HG03280 (cell line): ENCODE data around the gene ETV3L.
"Not testable (repeated sequence)": the region's sequence is repeated elsewhere in the genome, so short reads cannot be mapped to it uniquely, and the experiment has no call there.

Experiments
- ATAC-seq: cut with Tn5 transposase; IDR thresholded peaks from one replicate; pipeline ENCODE4 v1.9.1; 2021; ENCODE audit warnings: mild to moderate bottlenecking, moderate library complexity; ENCODE audit not compliant: unreplicated experiment

ETV3L gene

DNA sequence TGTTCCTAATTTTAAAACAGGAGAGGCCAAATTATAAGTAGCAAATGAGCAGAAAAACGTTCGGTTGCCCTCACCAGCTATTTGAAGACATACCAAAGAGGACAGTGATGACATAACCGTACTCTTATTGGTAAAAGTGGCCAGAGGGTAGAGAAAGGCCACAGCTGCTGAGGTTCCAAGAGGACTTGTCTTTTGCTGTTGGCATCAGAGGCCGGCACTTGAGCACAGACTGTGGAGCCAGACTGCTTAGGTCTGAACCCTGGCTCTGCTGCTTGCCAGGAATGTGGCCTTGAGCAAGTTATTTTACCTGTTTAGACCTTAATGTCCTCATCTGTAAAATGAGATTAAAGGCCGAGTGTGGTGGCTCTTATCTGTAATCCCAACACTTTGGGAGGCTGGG, 14.9 kb downstream of the ETV3L start:
- ATAC-seq: no peak

DNA sequence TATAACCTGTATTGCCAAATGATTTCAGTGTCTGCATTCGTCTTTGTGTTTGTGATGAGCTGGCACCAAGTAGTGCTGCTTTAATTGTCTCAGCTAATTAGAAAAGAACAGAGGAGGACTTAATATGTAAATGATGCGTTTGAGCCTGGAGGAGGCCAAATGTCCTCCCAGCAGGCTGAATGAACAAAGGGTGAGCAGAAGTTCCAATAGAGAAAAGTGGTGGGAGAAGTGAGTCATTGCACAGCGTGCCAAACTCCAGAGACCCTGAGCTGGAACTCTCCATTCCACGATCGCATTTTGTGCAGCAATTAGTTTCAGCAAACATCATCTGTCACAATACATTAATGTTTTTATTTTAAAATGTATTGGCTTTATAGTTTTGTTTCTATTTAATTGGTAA, 17.9 kb downstream of the ETV3L start:
- ATAC-seq: no peak

DNA sequence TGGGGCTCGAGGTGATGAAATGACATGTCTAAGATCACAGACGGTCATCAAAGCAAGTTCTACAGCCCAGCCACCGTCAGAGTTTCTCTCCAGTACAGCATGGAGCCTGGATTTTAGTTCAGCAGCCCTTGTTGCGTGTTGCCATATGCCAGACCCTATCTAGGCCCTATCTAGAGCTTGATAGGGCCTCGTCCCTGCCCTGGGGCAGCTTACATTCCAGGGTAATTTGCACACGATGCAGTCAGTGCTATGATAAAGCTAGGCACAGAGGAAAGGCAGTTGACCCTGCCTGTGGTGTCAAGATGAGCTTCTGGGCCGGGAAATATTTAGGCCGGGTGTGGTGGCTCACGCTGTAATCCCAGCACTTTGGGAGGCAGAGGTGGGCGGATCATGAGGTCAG, 18.9 kb downstream of the ETV3L start:
- no peak for ATAC-seq

DNA sequence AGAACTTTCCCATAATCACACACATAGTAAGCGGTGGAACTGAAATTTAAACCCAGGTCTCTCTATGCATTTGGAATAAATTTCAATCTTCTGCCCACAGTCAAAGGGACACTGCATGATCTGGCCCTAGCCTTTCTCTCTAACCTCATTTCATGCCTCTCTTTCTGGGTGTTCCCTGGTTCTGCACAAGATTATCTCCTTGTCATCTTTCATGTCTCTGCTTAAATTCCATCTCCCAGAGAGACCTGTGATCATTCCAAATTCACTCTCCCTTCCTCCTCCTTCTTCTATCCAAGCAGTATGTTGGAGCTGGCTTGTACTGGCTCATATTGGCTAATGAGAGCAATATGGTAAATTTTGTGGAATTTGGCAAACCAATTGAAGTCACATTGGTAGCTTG, 22.2 kb downstream of the ETV3L start:
- ATAC-seq: no peak

DNA sequence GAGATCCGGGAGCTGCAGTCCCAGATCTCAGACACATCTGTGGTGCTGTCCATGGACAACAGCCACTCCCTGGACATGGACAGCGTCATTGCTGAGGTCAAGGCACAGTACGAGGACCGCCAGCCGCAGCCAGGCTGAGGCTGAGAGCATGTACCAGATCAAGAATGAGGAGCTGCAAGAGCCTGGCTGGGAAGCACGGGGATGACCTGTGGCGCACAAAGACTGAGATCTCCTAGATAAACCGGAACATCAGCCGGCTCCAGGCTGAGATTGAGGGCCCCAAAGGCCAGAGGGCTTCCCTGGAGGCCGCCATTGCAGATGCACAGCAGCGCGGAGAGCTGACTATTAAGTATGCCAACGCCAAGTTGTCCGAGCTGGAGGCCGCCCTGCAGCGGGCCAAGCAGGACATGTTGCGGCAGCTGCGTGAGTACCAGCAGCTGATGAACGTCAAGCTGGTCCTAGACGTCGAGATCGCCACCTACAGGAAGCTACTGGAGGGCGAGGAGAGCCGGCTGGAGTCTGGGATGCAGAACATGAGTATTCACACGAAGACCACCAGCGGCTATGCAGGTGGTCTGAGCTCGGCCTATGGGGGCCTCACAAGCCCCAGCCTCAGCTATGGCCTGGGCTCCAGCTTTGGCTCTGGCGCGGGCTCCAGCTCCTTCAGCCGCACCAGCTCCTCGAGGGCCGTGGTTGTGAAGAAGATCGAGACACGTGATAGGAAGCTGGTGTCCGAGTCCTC, 25.5 kb downstream of the ETV3L start:
- no peak for ATAC-seq

DNA sequence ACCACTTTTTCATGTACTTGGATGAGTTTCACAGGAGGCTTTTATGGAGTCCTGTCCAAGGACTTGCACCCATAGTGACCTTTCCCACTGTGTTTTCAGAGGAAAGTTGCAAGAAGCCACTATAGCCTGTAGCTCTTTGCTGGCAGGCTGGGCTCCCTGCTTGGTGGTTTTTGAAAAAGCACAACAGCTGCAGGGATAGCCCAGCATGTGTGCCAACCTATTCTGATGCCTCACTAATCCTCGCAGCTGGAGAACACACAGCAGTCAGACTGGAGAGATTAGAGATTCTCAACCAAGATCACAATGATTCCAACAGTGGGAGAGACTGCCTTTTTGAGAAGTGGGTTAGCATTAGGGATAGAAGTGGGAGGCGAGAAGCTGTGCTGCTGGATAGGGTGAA, 30.0 kb downstream of the ETV3L start:
- ATAC-seq: no peak

DNA sequence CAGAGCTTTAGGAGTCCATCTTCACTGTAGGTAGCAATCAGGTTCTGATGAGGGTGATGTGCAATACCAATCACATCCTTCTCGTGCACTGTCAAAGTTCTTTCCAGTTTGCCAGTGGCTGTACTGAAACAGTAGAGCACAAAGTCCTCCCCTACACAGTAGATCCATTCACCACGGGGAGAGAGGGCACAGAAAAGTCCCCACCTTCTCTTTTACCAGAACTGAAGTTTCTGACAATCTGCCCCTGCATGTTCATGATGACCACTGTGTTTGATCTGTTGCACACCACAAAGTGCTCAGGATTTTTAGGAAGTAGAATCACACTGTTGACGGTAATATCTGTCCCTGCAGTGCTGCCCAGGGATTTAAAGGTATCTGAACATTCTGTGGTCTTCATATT, 40.4 kb downstream of the ETV3L start:
- ATAC-seq: not testable (repeated sequence)

DNA sequence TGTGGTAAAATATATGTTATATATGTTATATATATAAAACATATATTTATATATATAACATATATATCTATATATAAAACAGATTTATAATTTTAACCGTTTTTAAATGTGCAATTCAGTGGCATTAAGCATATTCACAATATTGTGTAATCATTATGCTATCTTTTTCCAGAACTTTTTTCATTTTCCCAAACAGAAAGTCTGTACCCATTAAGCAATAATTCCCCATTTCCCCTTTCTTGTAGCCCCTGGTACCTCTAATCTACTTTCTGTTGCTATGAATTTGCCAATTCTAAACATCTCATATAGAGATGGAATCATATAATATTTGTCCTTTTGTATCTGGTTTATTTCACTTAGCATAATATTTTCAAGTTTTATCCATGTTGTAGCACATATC, 43.3 kb downstream of the ETV3L start:
- ATAC-seq: no peak

DNA sequence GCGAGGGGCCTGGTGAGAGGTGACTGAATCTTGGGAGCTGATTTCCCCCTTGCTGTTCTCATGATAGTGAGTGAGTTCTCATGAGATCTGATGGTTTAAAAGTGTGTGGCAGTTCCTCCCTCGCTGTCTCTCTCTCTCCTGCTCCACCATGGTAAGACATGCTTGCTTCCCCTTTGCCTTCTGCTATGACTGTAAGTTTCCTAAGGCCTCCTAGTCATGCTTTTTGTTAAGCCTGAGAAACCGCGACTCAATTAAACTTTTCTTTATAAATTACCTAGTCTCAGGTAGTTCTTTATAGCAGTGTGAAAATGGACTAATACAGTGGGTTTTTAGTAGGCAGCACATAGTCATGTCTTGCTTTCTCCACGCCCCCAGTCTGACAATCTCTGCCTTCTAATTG, 43.9 kb downstream of the ETV3L start:
- not testable (repeated sequence) for ATAC-seq

DNA sequence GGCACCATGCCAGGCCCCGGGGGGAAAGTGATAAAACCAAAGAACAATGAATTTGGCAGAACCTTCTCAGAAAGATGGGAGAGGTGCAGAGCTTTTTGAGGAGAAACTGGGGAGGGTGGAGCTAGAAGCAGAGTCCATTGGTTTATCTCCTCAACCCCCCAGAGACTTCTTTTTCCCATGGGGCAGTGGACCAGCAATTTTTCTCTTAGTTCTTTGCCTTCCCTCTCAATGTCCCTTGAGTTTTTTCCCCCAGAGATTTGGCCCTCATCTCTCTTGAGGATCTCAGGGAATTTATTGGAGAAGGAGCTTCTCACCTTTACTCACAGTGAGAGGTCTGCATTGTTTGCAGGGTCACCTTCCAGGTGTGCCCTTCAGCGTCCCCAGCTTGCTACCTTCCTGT, 48.8 kb downstream of the ETV3L start:
- no peak for ATAC-seq

DNA sequence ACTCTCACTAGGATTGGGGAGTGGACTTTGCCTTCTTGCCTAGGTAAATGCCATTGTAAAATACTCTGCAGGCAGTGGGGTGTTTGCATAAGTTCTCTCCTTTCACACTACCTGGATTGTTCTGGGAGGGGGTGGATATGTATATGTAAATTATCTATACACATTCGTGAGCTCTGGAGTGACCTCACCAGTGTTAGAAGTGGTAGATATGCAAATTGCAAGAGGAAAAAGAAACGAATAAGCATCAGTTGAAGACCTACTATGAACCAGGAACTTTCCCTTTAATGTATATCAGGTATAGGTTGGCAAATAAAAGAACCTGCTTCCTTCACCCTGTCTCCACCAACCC, 52.6 kb downstream of the ETV3L start:
- no peak for ATAC-seq

DNA sequence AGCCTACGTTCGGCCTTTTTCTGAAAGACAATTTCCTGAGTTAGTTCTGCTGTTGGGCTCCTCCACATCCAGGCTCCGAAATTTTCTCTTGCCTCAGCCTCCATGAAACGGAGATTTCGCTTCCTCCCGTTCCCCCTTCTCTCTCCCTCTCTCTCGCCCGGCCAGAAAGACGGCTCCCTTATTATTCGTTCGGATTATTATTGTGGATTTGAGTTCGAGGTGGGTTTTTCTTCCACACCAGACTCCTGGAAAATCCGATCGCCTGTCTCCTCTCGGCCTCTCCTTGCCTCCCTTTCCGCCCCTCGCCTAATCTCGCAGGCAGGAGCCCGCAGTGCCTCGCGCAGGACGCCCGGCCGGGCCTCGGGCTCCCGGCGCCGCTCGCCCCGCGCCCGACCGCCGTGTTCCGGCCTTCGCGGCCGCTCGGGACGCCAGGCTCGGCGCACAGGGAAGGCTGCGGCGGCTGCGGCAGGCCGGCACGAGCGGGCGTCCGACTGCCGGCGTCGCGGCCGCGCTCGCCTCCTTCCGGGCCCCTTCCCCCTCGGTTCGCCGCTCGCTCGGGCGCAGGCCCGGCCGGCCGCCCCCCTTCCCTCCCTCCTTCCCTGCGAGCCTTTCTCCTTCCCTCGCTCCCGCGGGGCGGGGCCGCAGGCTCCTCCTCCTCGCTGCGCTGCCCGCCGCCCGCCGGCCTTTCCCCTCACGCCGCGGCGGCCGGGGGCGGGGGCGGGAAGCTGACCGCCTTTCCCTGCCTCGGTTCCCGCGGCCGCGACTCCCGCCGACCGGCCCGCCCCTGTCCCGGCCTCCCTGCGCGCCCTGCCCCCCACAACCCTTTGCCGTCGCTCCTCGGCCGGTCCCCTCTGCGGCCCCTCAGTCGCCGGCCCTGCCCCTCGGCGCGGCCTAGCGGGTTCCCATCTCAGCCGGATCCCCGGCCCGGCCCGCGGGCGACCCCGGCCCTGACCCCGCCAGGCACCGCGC, 54.1 kb downstream of the ETV3L start, which contains the start of gene ARHGEF11:
Gene ARHGEF11, minus strand, starts transcription at position 493 of the 969 bp plus-strand sequence. CDS start 1,412 bp downstream, outside the sequence.
- peak; percentile 66 for ATAC-seq

DNA sequence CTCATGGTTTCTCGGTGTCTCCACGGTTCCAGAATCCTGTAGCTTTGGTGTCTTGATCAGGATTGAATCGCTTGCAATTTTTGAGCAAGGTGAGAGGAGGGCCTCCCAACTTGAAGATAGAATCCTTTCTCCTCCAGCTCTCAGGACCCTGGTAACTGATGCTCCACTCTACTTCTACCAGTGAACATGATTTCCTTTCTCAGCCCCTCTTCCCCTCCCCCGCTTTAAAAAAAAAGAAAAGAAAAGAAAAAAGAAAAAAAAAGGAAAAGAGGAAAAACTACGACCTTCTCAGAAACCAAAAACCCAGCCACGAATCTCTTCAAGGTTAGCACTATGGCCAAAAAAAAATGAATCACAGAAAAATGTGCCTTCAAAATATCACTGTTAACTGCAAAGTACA, 55.3 kb downstream of the ETV3L start:
- ATAC-seq: no peak

DNA sequence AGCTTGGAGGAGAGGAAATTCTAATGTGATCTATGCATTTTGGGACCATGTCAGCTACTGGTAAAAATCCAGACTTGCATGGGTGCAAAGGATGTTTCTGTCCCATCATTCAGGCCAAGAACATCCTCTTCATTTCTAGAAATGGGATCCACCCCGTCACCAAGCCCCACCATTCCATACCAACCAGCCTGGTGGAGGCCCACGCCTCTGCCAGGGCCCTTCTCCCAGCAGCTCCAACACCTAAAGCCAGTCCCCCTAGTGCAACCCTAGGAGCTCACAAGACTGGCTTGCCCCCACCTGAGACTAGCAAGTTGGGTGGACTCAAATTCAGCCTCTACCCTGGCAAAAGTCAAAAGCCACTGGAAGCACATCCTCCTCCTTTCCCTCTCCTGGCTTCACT, 55.9 kb downstream of the ETV3L start:
- ATAC-seq: no peak

DNA sequence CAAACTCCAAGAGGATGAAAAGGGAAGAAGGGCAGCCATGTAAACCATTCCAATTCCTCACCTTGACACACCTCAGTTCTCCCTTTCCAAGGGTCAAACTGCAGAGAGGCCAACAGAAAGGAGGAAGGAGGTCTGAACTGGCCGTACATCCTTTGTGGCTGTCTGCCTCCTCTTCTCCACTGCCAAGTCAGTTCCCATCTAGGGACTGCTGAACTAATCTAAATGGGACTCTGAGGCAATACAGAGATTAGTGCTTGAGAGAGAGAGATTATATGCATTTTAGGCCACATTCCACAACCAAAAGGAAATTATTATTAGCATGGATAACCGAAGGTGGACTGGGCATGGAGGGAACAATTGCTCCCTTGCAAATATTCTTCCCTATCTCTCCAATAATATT, 56.8 kb downstream of the ETV3L start:
- ATAC-seq: no peak
